Activated naive CD4-positive, alpha-beta T cell treated with anti-CD3 and anti-CD28 coated beads for 36 hours (primary cell): ENCODE results near the gene SIX3. TPM values are rescaled to one million over a fixed set of nuclear protein-coding genes. Genes with fewer than 3 reads are reported as not detected.

ENCODE experiments used
- CTCF ChIA-PET: fragments of 350-600 bp; sonication (Branson Sonifier 250); formaldehyde crosslinking; loops from one replicate; lab custom pipeline; 2021; ENCODE audit warnings: antibody characterized with exemption; lab: Charles Lee
- DNase-seq: peaks from one replicate; pipeline ENCODE4 v3.0.0-alpha.2; 2020
- H3K27ac Mint-ChIP-seq: one replicate; pipeline ENCODE4 v1.8.0; 2021; ENCODE audit warnings: mild to moderate bottlenecking, mixed read lengths
- H3K27me3 Mint-ChIP-seq: one replicate; pipeline ENCODE4 v1.8.0; 2021; ENCODE audit warnings: low read depth, mixed read lengths
- H3K36me3 Mint-ChIP-seq: one replicate; pipeline ENCODE4 v1.8.0; 2021; ENCODE audit warnings: low read depth, mixed read lengths
- H3K4me1 Mint-ChIP-seq: one replicate; pipeline ENCODE4 v1.8.0; 2021; ENCODE audit warnings: low read depth, mixed read lengths
- H3K4me3 Mint-ChIP-seq: one replicate; pipeline ENCODE4 v1.8.0; 2021; ENCODE audit warnings: mild to moderate bottlenecking, moderate library complexity, mixed read lengths
- H3K9me3 Mint-ChIP-seq: one replicate; pipeline ENCODE4 v1.8.0; 2021; ENCODE audit warnings: mixed read lengths
- intact Hi-C: fragments of 100-400 bp; cut with micrococcal nuclease; formaldehyde crosslinking; loops from one replicate; pipeline ENCODE4 v1.15.1; 2023
- total RNA-seq, 2 experiments: library from RNA; stranded (reverse); gene quantifications; one replicate each; pipeline ENCODE4 v1.2.3, GENCODE V29; 2021

The SIX3 gene
- total RNA-seq, 2 experiments from 2014 or later: not detected

DNA sequence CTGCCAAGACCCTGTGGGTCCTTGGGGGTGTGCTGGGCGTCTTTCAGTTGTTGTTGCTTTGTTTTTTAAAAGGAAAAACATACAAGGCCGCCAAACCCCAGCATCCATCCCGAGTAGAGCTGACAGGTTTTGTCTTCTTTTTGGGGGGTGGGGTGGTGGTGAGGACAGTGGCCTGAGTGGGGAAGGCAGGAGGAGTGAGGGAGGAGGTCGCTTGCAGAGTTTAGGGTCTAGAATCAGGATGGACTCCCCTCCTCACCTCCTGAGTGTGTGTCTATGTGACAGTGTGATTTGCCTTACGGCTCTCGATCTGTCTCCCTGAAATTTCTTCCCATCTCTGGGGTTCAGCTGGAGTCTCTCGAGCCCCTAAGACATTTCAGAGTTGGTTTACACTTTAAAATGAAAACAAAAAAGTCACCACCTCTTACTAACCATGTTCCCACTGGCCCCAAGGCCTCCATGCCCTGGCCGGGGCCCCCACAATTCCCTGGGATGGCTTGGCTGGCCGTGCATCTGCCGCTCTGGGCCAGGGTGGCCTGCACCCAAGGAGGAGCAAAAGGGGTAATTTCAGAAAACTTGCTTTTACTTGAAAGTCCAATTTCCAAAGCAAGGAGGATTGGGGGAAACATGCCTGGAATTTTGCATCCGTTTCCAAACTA, 5.0 kb downstream of the SIX3 start:
- no peaks in the 10 kb centered on the region for H3K36me3 Mint-ChIP-seq
- CTCF ChIA-PET: interaction anchor here (0.8 kb wide), 1 partner anchor 467 kb away, joined by 3 read pairs; no protein-coding TSS in a partner anchor
- no peak overlapping the region for H3K4me3 Mint-ChIP-seq
- H3K4me1 Mint-ChIP-seq: peaks cover 38% of the 10 kb centered on the region
- DNase-seq: no peak
- H3K27ac Mint-ChIP-seq: no peak overlapping the region
- H3K9me3 Mint-ChIP-seq: no peaks in the 10 kb centered on the region
- H3K27me3 Mint-ChIP-seq: peaks cover 82% of the 10 kb centered on the region
- intact Hi-C loops: no loop called here

DNA sequence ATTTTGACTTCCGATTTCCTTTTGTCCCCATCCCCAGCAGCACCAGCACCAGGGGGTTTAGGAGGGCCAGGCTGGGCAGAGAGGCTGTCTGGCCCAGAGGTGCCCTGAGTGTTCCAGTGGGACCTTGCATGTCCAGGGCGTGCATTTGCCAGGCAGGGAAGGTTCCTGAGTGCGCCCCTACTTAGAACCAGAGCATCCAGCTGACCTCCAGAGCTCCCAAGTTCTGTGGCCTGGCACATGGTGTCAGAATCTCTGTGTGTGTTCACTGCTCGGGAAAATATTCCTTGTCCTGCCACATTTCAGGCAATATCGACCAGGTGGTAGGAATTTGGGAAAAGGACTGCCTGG, 5.5 kb downstream of the SIX3 start:
- Mint-ChIP-seq H3K27ac (no peak overlapping the region), H3K27me3 (peaks cover 78% of the 10 kb centered on the region), H3K4me1 (peaks cover 35% of the 10 kb centered on the region), H3K36me3 (no peaks in the 10 kb centered on the region), H3K4me3 (no peak overlapping the region), H3K9me3 (no peaks in the 10 kb centered on the region)
- intact Hi-C loops: no loop called here
- DNase-seq: no peak
- CTCF ChIA-PET: interaction anchor here (0.8 kb wide), 1 partner anchor 9 kb away, joined by 3 read pairs; no protein-coding TSS in a partner anchor

DNA sequence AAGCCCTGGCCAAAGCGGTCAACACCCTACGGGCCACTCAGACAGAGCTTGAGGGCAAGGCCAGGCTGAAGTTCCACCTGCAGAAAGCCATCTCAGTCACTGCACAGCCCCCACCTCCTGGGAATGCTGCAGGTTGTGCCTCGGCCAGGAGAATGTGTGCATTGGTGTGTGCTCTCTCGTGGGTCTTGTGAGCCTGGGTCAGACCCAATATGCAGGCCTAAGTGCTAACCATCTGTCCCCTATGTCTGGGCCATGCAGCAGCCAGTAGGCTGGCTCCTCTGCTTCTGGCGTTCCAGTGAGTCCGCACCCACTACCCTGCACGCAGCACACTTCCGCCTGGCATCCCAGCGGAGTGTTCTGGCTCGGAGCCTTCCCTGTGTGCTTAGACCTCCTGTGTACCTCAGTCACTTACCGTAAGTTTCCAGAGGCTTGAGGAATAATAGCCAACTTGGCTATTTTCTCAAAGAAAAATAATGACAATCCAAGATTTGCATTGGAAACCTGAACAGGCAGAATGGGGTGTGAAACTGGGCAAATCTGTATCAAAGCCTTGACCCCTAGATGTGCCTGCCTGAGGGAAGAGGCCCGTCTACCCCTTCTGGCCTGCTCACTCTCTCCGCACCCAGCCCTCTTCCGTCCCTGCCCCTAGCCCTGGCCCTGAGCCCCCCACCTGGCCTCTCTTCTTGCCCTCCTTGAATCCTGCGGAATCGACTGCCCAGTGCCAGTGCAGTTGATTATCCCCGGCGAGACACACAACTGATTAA, 7.2 kb downstream of the SIX3 start:
- Mint-ChIP-seq H3K27ac (no peak overlapping the region), H3K9me3 (no peaks in the 10 kb centered on the region), H3K36me3 (no peaks in the 10 kb centered on the region), H3K4me3 (no peak overlapping the region), H3K27me3 (peaks cover 79% of the 10 kb centered on the region), H3K4me1 (peaks cover 32% of the 10 kb centered on the region)
- CTCF ChIA-PET: interaction anchor here (1.3 kb wide), 1 partner anchor 469 kb away, joined by 7 read pairs; no protein-coding TSS in a partner anchor
- intact Hi-C loops: no loop called here
- no peak for DNase-seq

DNA sequence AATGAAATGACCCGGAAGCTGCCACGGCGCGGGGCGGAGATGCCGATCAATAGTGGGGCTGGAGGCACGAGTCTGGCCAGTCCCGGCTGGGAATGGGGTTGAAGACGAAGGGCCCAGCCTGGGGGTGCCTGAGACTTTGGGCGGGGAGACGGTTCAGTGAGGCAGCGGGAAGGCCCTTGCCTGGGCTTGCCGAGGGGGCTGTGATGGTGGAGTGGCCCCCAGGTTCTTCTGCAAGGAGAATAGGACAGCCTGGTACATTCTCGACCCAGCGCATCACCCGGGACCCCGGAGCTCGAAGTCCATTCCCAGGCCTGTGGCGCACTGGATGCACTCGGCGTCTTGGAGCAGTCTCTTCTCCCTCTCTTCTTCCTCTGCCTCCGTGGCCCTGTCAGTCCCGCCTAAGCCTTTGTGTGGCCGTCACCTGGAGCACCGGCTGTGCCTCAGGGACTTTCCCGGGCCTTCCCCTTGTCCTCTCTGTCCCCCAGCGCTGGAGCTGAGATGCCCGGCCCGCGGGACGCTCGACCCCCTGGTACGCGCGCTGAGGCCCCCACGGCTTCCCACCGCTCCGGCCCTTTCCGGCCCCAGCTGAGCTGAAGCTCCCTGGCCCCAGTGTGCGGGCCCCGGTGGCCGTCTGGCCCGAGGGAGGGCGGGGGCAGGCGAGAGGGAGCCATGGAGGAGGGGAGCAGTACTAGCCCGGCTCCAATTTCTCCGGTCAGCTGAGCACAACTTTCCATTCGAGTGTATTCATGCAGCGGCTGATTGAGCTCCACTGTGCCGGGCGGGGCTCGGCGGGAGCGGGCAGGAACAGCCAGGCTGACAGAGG, 8.0 kb downstream of the SIX3 start:
- H3K9me3 Mint-ChIP-seq: no peaks in the 10 kb centered on the region
- CTCF ChIA-PET: interaction anchor here (1.0 to 1.3 kb wide), 2 partner anchors 9 to 470 kb away, joined by 3 to 7 read pairs; no protein-coding TSS in a partner anchor
- H3K36me3 Mint-ChIP-seq: no peaks in the 10 kb centered on the region
- intact Hi-C loops: loop anchor here (5.0 to 10.0 kb wide), 2 partner anchors 387 to 1075 kb away; no protein-coding TSS in a partner anchor
- H3K4me1 Mint-ChIP-seq: peaks cover 29% of the 10 kb centered on the region
- DNase-seq: no peak
- no peak overlapping the region for H3K4me3 Mint-ChIP-seq
- peaks cover 82% of the 10 kb centered on the region for H3K27me3 Mint-ChIP-seq
- no peak overlapping the region for H3K27ac Mint-ChIP-seq

DNA sequence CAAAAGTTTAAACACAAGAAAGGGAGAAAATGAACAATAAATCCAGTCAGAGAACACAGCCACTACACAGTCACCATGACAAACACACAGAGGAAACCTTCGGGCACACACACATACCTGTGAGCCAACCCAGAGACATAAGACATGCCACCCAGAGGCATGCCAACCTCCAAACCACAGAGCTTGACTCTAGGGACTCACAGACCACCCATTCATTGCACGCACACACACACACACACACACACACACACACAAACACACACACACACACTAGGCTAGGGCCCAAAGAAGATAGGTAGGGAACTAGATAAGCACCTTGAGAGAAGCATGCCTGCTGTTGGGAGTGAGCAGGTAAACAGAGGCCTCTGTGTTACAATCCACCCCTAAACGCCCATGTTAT, 9.1 kb downstream of the SIX3 start:
- no peaks in the 10 kb centered on the region for H3K36me3 Mint-ChIP-seq
- no peak for DNase-seq
- H3K27me3 Mint-ChIP-seq: peaks cover 81% of the 10 kb centered on the region
- no peak overlapping the region for H3K27ac Mint-ChIP-seq
- CTCF ChIA-PET: no interaction called here
- peaks cover 28% of the 10 kb centered on the region for H3K4me1 Mint-ChIP-seq
- H3K4me3 Mint-ChIP-seq: no peak overlapping the region
- intact Hi-C loops: loop anchor here (5.0 to 10.0 kb wide), 2 partner anchors 388 to 1076 kb away; no protein-coding TSS in a partner anchor
- H3K9me3 Mint-ChIP-seq: no peaks in the 10 kb centered on the region

DNA sequence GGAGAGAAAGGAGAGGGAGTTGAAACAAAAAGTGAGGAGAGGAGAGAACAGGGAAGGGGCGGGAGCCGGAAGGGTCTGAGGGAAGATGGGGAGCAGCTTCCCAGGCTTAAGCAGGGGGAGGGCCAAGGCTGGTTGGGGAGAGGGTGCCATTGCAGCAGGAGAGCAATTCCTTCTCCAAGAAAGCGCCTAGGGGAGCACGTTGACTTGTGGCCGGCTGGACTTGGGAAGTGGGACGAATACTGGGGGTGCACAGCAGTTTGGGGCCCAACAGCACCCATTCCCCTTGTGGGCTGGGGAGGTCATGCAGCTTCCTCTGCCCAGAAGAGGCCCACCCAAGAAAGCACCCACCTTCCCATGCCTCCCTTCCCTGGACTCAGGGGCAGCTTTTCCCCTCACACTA, 9.6 kb downstream of the SIX3 start:
- peaks cover 28% of the 10 kb centered on the region for H3K4me1 Mint-ChIP-seq
- H3K27ac Mint-ChIP-seq: no peak overlapping the region
- no peak overlapping the region for H3K4me3 Mint-ChIP-seq
- peaks cover 79% of the 10 kb centered on the region for H3K27me3 Mint-ChIP-seq
- H3K36me3 Mint-ChIP-seq: no peaks in the 10 kb centered on the region
- DNase-seq: no peak
- intact Hi-C loops: loop anchor here (5.0 to 10.0 kb wide), 2 partner anchors 389 to 1076 kb away; no protein-coding TSS in a partner anchor
- CTCF ChIA-PET: interaction anchor here (0.8 kb wide), 1 partner anchor 460 kb away, joined by 7 read pairs; no protein-coding TSS in a partner anchor
- no peaks in the 10 kb centered on the region for H3K9me3 Mint-ChIP-seq

DNA sequence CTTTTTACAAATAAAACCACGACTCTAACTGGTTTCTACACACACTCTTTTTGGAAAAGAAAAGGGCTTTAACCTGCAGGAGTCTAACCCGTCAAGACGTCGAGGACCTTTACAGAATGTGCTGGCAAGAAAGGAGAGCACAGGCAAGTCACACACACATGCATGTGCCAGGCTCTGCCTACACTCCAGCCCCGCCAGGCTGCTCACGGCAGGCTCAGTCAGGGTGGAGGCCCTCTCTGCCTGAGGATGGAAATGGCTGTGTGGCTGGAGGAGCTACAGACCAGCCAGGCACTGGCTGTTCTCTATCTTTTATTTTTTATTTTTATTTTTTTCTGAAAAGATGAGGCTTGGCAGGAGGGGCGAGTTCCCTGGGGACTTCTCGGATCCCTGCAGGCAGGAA, 10.2 kb downstream of the SIX3 start:
- no peaks in the 10 kb centered on the region for H3K9me3 Mint-ChIP-seq
- CTCF ChIA-PET: interaction anchor here (0.7 to 0.8 kb wide), 2 partner anchors 461 to 715 kb away, joined by 4 to 7 read pairs; no protein-coding TSS in a partner anchor
- H3K27me3 Mint-ChIP-seq: peaks cover 80% of the 10 kb centered on the region
- no peak overlapping the region for H3K4me3 Mint-ChIP-seq
- no peak overlapping the region for H3K27ac Mint-ChIP-seq
- intact Hi-C loops: loop anchor here (5.0 to 10.0 kb wide), 2 partner anchors 389 to 1077 kb away; no protein-coding TSS in a partner anchor
- DNase-seq: no peak
- H3K36me3 Mint-ChIP-seq: no peaks in the 10 kb centered on the region
- peaks cover 28% of the 10 kb centered on the region for H3K4me1 Mint-ChIP-seq

DNA sequence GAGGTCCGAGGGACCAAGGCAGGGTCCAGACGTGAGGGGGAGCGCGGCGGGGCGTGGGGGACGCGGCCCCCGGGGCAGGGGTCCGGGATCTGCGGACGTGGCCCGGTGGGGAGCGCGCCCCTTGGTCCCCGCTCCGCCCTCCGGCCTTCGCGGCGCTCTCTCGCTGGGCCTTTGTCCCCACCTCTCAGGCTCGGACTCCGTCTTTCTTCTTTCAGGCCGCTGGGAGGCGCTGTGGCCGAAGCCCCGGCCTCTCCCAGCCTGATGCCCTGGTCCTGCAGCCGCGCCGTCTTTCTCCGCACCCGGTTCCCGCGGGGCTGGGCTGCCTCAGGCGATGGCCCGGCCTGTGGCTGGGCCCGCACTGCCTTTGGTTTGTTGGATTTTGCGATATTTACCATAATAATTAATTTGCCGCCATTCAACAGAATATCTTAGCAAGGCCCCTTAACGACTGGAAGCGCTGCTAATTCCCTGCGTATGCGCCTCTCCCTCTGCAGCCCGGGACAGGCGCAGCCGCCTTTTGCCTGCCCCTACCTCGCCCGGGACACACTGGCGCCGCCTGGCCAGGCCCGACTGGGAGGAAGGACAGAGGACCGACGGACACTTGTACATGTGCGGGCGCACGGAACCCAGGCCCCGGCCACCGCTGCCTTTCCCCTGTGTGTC, 10.8 kb downstream of the SIX3 start:
- CTCF ChIA-PET: interaction anchor here (0.7 to 1.3 kb wide), 5 partner anchors 18 to 716 kb away, joined by 4 to 7 read pairs (median 4); no protein-coding TSS in a partner anchor
- Mint-ChIP-seq H3K9me3 (no peaks in the 10 kb centered on the region), H3K27me3 (peaks cover 75% of the 10 kb centered on the region), H3K4me3 (peak overlapping the region; percentile 22), H3K27ac (no peak overlapping the region), H3K4me1 (peaks cover 28% of the 10 kb centered on the region), H3K36me3 (no peaks in the 10 kb centered on the region)
- intact Hi-C loops: loop anchor here (5.0 to 10.0 kb wide), 2 partner anchors 390 to 1077 kb away; no protein-coding TSS in a partner anchor
- peak; percentile 51 for DNase-seq

DNA sequence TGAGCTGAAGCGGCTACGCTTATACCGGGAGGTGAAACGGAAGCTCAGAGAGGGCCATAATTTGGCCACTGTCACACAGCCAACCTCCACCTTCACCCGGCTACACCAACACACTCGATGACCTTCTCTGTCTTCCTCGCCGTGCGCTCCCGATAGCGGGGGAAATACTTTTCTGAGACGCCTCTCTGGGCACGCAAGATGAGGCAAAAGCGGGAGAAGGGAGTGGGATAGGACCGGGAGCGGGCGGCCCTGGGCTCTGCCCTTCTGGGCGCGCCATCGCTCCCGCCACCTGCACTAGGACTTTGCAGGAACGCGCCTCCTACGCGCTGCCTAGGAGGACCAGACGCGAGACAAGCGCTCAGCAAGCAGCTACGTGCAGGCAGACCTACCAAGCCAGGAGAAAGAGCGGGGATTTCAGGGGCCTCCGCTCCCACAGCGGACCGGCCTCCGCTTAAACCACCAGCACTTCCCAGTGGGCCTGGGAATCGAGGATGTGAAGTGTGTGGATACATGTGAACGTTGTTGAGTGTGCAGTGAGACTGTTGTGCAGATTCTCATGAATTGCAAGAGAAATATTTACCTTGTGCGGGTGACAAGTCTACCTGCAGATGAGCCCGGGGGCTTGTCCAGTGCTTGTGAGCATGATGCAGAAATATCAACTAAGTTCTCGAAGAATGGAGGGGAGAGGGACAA, 11.4 kb downstream of the SIX3 start:
- Mint-ChIP-seq H3K27ac (no peak overlapping the region), H3K36me3 (no peaks in the 10 kb centered on the region), H3K4me3 (peak overlapping the region; percentile 22), H3K27me3 (peaks cover 73% of the 10 kb centered on the region), H3K9me3 (no peaks in the 10 kb centered on the region), H3K4me1 (peaks cover 28% of the 10 kb centered on the region)
- no peak for DNase-seq
- intact Hi-C loops: loop anchor here (5.0 to 10.0 kb wide), 2 partner anchors 391 to 1078 kb away; no protein-coding TSS in a partner anchor
- CTCF ChIA-PET: interaction anchor here (1.0 to 1.3 kb wide), 3 partner anchors 17 to 709 kb away, joined by 4 read pairs; no protein-coding TSS in a partner anchor

DNA sequence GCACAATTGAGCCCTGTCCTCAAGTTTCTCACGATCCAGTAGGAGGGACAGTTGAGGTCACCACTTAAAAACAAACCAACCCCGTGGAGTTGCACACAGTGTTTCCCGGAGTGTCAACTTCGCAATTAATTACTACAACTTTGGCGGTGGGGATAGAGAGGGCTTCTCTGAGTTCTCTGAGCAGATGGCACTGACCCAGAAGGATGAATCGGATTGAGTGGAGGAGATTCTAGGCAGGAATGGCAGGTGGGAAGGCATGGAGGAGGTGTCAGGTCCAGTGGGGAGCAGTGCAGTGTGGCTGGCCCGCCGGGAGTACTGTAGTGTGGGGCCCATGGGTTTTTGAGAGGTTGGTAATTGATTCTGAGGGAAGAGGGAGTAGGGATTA, 12.0 kb downstream of the SIX3 start:
- H3K27ac Mint-ChIP-seq: no peak overlapping the region
- H3K9me3 Mint-ChIP-seq: no peaks in the 10 kb centered on the region
- no peak for DNase-seq
- CTCF ChIA-PET: interaction anchor here (0.5 to 4.4 kb wide), 7 partner anchors 17 to 710 kb away, joined by 3 to 42 read pairs (median 4); no protein-coding TSS in a partner anchor
- H3K27me3 Mint-ChIP-seq: peaks cover 69% of the 10 kb centered on the region
- H3K4me1 Mint-ChIP-seq: peaks cover 28% of the 10 kb centered on the region
- H3K36me3 Mint-ChIP-seq: no peaks in the 10 kb centered on the region
- no peak overlapping the region for H3K4me3 Mint-ChIP-seq
- intact Hi-C loops: loop anchor here (5.0 to 10.0 kb wide), 2 partner anchors 391 to 1079 kb away; no protein-coding TSS in a partner anchor
